ENCODE results near the gene KLF4. TPM values are rescaled to one million over a fixed set of nuclear protein-coding genes. Genes with fewer than 3 reads are reported as not detected.

Gene KLF4
- total RNA-seq, 3 donors from 2014 or later (not counting 1 experiment from before 2014, with no cell fraction given): 29.8 to 162 (median 29.8) TPM

GRCh38 chr9:107462691-107463090 lies 26.9 kb downstream of the KLF4 start:
- H3K4me1 ChIP-seq (ENCODE audit: control insufficient read depth, insufficient read depth, low read length): peaks cover 12% of the 10 kb centered on the region
- intact Hi-C loops (cut with micrococcal nuclease): loop anchor here (10.0 kb wide), 1 partner anchor 1492 kb away; no protein-coding TSS in a partner anchor
- ATAC-seq (no peak), DNase-seq (no peak)
- Mint-ChIP-seq H3K27ac (no peak overlapping the region), H3K36me3 (no peaks in the 10 kb centered on the region), H3K9me3 (no peaks in the 10 kb centered on the region), H3K27me3 (ENCODE audit: low read depth in 2 of 2) (peaks cover 32 to 34% of the 10 kb centered on the region in 2 donors), H3K4me1 (no peaks in the 10 kb centered on the region), H3K4me3 (no peak overlapping the region)
- no peak for TF ChIP-seq CTCF (IDR thresholded peaks at IDR 0.05)
- no peak overlapping the region for H3K27ac ChIP-seq (ENCODE audit: low read length)
- H3K36me3 ChIP-seq (ENCODE audit: control insufficient read depth, insufficient read depth, low read length): no peaks in the 10 kb centered on the region
- 96% methylated on average over 2 of the region's 4 CpGs for WGBS (ENCODE audit: insufficient coverage)
- no peaks in the 10 kb centered on the region for H3K9me3 ChIP-seq (ENCODE audit: control insufficient read depth, insufficient read depth, low read length)
- peaks cover 5% of the 10 kb centered on the region for H3K27me3 ChIP-seq (ENCODE audit: control insufficient read depth, insufficient read depth, low read length)
- no peak overlapping the region for H3K4me3 ChIP-seq (ENCODE audit: low read length)

- Histone ChIP-seq H3K36me3 (ENCODE audit: control insufficient read depth, insufficient read depth, low read length) (no peaks in the 10 kb centered on the region), H3K4me3 (ENCODE audit: low read length) (no peak overlapping the region), H3K4me1 (ENCODE audit: control insufficient read depth, insufficient read depth, low read length) (peaks cover 4% of the 10 kb centered on the region), H3K27me3 (ENCODE audit: control insufficient read depth, insufficient read depth, low read length) (no peaks in the 10 kb centered on the region), H3K27ac (ENCODE audit: low read length) (no peak overlapping the region), H3K9me3 (ENCODE audit: control insufficient read depth, insufficient read depth, low read length) (no peaks in the 10 kb centered on the region)
- no peak for TF ChIP-seq CTCF (IDR thresholded peaks at IDR 0.05)
- Mint-ChIP-seq H3K27ac (no peak overlapping the region), H3K9me3 (no peaks in the 10 kb centered on the region), H3K36me3 (no peaks in the 10 kb centered on the region), H3K4me1 (no peaks in the 10 kb centered on the region), H3K27me3 (ENCODE audit: low read depth in 2 of 2) (peaks cover 26 to 27% of the 10 kb centered on the region in 2 donors), H3K4me3 (no peak overlapping the region)
- 89% methylated on average over 5 of the region's 6 CpGs for WGBS (ENCODE audit: insufficient coverage)
- no peak for DNase-seq
- no peak for ATAC-seq
- intact Hi-C loops (cut with micrococcal nuclease): loop anchor here (10.0 kb wide), 1 partner anchor 1494 kb away; no protein-coding TSS in a partner anchor
These were observed 29.2 kb downstream of the KLF4 start for GRCh38 chr9:107460153-107461023.

GRCh38 chr9:107455425-107456135 lies 34.0 kb downstream of the KLF4 start:
- no peaks in the 10 kb centered on the region for H3K4me1 Mint-ChIP-seq
- 91% methylated on average over 3 of the region's 6 CpGs for WGBS (ENCODE audit: insufficient coverage)
- H3K36me3 ChIP-seq (ENCODE audit: control insufficient read depth, insufficient read depth, low read length): no peaks in the 10 kb centered on the region
- peaks cover 9 to 12% of the 10 kb centered on the region in 2 donors for H3K27me3 Mint-ChIP-seq (ENCODE audit: low read depth in 2 of 2)
- H3K27ac ChIP-seq (ENCODE audit: low read length): no peak overlapping the region
- no peaks in the 10 kb centered on the region for H3K36me3 Mint-ChIP-seq
- DNase-seq (no peak), ATAC-seq (no peak)
- no peaks in the 10 kb centered on the region for H3K9me3 ChIP-seq (ENCODE audit: control insufficient read depth, insufficient read depth, low read length)
- no peak overlapping the region for H3K4me3 Mint-ChIP-seq
- no peak overlapping the region for H3K27ac Mint-ChIP-seq
- H3K4me1 ChIP-seq (ENCODE audit: control insufficient read depth, insufficient read depth, low read length): no peaks in the 10 kb centered on the region
- H3K27me3 ChIP-seq (ENCODE audit: control insufficient read depth, insufficient read depth, low read length): no peaks in the 10 kb centered on the region
- no peaks in the 10 kb centered on the region for H3K9me3 Mint-ChIP-seq
- no peak for TF ChIP-seq CTCF (IDR thresholded peaks at IDR 0.05)
- no peak overlapping the region for H3K4me3 ChIP-seq (ENCODE audit: low read length)
- intact Hi-C loops (cut with micrococcal nuclease): no loop called here
